ENCODE results near the gene NEXN. TPM values are rescaled to one million over a fixed set of nuclear protein-coding genes. Genes with fewer than 3 reads are reported as not detected.

Gene NEXN
- total and polyA plus RNA-seq, 2 of the 8 experiments (the other 6 are each of a cell fraction or from before 2014, with no cell fraction given) = 0.20 to 2.9 TPM

GRCh38 chr1:77990629-77991204, 102.3 kb downstream of the NEXN start (continued):
- no peak for TF ChIP-seq RNF2 (IDR thresholded peaks at IDR 0.05; ENCODE audit: borderline replicate concordance, low read depth, low read length, missing control alignments, poor library complexity, severe bottlenecking)
- TF ChIP-seq SAP30 (IDR thresholded peaks at IDR 0.05; ENCODE audit: insufficient read depth, insufficient replicate concordance, low read length) = no peak
- TF ChIP-seq CHD1 (IDR thresholded peaks at IDR 0.05; ENCODE audit: low read depth, low read length) = no peak
